ENCODE results near the gene CS.

DNA sequence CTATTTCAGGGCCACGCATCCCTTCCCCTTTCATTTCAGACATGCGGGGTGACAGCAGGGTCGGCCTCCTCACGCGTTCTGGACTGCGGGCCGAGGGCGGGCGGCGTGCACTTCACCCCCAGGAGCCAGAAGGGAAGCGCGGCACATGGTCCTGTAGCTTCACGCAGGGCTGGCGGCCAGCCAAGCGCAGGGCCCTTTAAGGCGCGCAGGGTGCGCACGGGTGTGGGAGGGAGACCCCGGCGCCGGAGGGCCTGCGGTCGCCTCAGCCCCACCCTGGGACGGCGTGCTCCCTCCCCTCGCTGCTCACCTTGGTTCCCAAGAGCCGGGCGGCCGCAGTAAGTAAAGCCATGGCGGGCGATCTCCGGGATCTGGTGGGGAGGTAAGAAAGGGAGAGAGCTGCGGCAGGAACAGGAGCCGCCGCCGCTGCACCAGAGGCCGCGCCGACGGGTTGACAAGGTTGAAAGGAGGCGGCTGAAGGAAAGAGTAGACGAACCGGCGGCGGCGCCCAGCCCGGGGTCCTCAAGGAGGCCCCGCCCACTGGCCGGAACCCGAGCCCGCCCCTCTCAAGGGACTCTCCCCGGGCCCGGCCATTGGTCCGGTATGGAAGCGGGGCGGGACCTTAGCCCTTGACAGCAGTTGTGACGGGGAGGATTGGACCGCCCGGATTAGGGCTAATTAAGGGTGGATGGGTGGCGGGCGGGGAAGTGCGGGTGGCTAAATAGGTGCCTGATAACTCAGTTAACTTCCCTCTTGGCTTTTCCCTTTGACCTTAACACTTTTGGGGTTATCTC lies at the start of gene CS:
- peak; percentile 72 to 82 for TF ChIP-seq POLR2A (IDR thresholded peaks at IDR 0.05)
- TF ChIP-seq POLR2AphosphoS5 (IDR thresholded peaks at IDR 0.05) = peak; percentile 60
